Muscle layer of colon (tissue), 2 donors: ENCODE data around the gene RYR3.

Experiments used
- H3K27ac ChIP-seq: one replicate; pipeline ENCODE4 v1.7.0; 2013; ENCODE audit warnings: low read depth, mild to moderate bottlenecking, low read length, moderate library complexity
- H3K27me3 ChIP-seq, 2 donors: one replicate each; pipeline ENCODE4 v1.7.0; 2013; ENCODE audit warnings: low read length in 2 of 2, mild to moderate bottlenecking in 2 of 2; ENCODE audit not compliant: insufficient read depth in 2 of 2, control insufficient read depth in 1 of 2
- H3K36me3 ChIP-seq: one replicate; pipeline ENCODE4 v1.7.0; 2013; ENCODE audit warnings: mild to moderate bottlenecking, low read length; ENCODE audit not compliant: insufficient read depth
- H3K4me1 ChIP-seq: one replicate; pipeline ENCODE4 v1.7.0; 2013; ENCODE audit warnings: mild to moderate bottlenecking, low read length; ENCODE audit not compliant: insufficient read depth
- H3K4me3 ChIP-seq, 2 donors: one replicate each; pipeline ENCODE4 v1.7.0; 2013; ENCODE audit warnings: low read length in 2 of 2, low read depth in 1 of 2, mild to moderate bottlenecking in 1 of 2, moderate library complexity in 1 of 2
- H3K9ac ChIP-seq: one replicate; pipeline ENCODE4 v1.7.0; 2013; ENCODE audit warnings: low read length
- H3K9me3 ChIP-seq: one replicate; pipeline ENCODE4 v1.7.0; 2013; ENCODE audit warnings: mild to moderate bottlenecking, low read length
- donor health status: abdominal sarcoma.
- donor health status: Adenocarcinoma of cecum.

RYR3 gene

GRCh38 chr15:33871980-33872379 is 561.2 kb downstream of the RYR3 start:
- Histone ChIP-seq H3K27me3 (no peaks in the 10 kb centered on the region), H3K36me3 (peaks cover 3% of the 10 kb centered on the region), H3K9me3 (no peaks in the 10 kb centered on the region), H3K4me3 (no peak overlapping the region), H3K27ac (no peak overlapping the region), H3K4me1 (no peaks in the 10 kb centered on the region), H3K9ac (no peak overlapping the region)

- no peak overlapping the region for H3K9ac ChIP-seq
- no peaks in the 10 kb centered on the region for H3K36me3 ChIP-seq
- no peaks in the 10 kb centered on the region for H3K4me1 ChIP-seq
- H3K27ac ChIP-seq: no peak overlapping the region
- no peak overlapping the region for H3K4me3 ChIP-seq
- no peaks in the 10 kb centered on the region for H3K9me3 ChIP-seq
- H3K27me3 ChIP-seq: no peaks in the 10 kb centered on the region
Observed at GRCh38 chr15:33872416-33873106, 561.8 kb downstream of the RYR3 start.

DNA sequence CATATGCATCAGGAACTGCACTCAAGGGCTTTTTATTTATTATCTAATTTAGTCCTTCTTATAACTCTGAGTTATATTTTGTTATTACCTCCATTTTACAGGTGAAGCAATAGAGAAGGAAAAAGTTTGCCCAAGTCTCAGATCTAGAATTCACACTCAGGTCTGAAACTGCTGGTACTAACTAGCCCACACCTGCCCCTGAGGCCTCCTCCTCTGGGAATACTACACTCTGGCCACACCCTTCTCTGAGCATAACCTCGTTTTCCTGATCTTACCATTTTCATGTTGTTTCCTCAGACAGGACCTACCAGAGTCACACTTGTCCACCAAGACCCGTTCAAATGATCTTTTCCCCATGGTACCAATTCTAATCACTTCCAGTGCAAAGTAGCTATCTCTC is 563.4 kb downstream of the RYR3 start:
- Histone ChIP-seq H3K9ac (no peak overlapping the region), H3K27ac (no peak overlapping the region), H3K4me3 (no peak overlapping the region), H3K4me1 (no peaks in the 10 kb centered on the region), H3K9me3 (no peaks in the 10 kb centered on the region), H3K27me3 (no peaks in the 10 kb centered on the region), H3K36me3 (no peaks in the 10 kb centered on the region)

DNA sequence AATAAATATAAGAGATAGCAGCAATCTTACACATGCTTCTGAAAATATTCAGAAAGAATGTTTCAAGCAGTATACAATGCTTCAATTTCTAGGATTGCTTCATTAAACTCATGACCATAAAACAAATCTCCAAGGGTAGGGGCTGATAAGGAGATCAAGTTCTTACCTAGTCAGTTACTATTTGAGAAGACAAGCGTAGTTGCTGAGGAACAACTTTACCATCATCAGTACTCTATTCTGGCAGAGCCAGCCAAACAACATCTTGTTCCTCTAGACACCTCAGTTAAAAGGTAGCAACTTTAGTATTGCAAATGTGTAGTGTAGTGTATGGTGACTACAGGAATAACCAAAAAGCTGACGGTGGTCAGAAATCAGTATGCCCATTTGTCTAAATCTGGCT is 572.2 kb downstream of the RYR3 start:
- H3K4me3 ChIP-seq: no peak overlapping the region
- H3K27me3 ChIP-seq: no peaks in the 10 kb centered on the region
- H3K9me3 ChIP-seq: no peaks in the 10 kb centered on the region
- no peak overlapping the region for H3K9ac ChIP-seq
- H3K4me1 ChIP-seq: no peaks in the 10 kb centered on the region
- no peaks in the 10 kb centered on the region for H3K36me3 ChIP-seq
- no peak overlapping the region for H3K27ac ChIP-seq

- H3K9me3 ChIP-seq: no peaks in the 10 kb centered on the region
- H3K4me1 ChIP-seq: no peaks in the 10 kb centered on the region
- no peaks in the 10 kb centered on the region for H3K27me3 ChIP-seq
- no peak overlapping the region for H3K4me3 ChIP-seq
- no peak overlapping the region for H3K9ac ChIP-seq
- no peaks in the 10 kb centered on the region for H3K36me3 ChIP-seq
- no peak overlapping the region for H3K27ac ChIP-seq
Observed at GRCh38 chr15:33888176-33888575, 577.4 kb downstream of the RYR3 start.

DNA sequence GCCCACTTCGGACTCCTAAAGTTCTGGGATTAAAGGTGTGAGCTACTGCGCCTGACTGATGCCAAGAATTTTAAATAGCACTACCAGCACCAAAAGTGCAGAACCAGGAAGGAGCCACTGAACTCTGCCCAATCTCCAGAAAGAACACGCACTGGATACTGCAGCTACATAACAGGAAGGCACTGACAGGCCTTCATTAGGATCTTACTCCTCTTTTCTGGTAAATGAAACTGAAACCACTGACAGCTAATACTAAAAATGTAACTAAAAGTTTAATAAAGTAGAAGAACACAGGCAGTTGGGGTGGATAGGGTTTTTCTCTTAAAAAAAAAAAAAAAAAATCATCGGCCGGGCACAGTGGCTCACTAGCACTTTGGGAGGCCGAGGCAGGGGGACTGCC is 583.4 kb downstream of the RYR3 start:
- Histone ChIP-seq H3K9ac (no peak overlapping the region), H3K4me3 (no peak overlapping the region), H3K27ac (no peak overlapping the region), H3K9me3 (no peaks in the 10 kb centered on the region), H3K4me1 (no peaks in the 10 kb centered on the region), H3K27me3 (no peaks in the 10 kb centered on the region), H3K36me3 (no peaks in the 10 kb centered on the region)

DNA sequence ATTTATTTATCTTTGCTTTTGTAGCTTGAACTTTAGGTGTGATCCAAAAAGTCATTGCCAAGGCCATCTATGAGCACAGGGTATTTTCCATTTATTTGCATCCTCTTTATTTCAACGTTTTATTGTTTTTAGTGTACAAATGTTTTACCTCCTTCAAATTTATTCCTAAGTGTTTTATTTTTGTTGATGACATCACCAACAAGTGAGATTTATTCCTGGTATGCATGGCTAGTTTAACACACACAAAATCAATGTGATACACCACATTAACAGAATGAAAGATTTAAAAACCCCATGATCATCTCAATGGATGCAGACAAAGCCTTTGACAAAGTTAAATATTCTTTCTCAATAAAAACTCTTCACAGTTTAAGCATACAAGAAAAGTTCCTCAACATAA is 591.3 kb downstream of the RYR3 start:
- Histone ChIP-seq H3K4me1 (no peaks in the 10 kb centered on the region), H3K27ac (no peak overlapping the region), H3K9me3 (no peaks in the 10 kb centered on the region), H3K9ac (no peak overlapping the region), H3K4me3 (no peak overlapping the region), H3K36me3 (no peaks in the 10 kb centered on the region), H3K27me3 (no peaks in the 10 kb centered on the region)

DNA sequence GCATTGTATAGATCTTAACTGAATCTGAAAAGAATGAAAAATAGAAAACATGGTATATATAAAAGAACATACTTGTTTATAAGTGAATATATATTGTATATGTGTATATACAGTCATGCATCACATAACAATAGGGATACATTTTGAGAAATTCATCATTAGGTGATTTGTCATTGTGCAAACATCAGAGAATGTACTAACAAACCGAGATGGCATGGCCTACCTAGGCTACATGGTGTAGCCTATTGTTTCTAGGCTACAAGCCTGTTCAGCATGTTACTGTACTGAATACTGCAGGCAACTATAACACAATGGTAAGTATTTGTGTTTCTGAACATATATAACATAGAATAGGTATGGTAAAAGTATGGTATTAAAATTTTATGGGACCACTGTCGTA is 592.9 kb downstream of the RYR3 start:
- H3K27me3 ChIP-seq: no peaks in the 10 kb centered on the region
- H3K36me3 ChIP-seq: no peaks in the 10 kb centered on the region
- no peaks in the 10 kb centered on the region for H3K4me1 ChIP-seq
- no peak overlapping the region for H3K4me3 ChIP-seq
- no peak overlapping the region for H3K9ac ChIP-seq
- H3K27ac ChIP-seq: no peak overlapping the region
- no peaks in the 10 kb centered on the region for H3K9me3 ChIP-seq

GRCh38 chr15:33907326-33907725 is 596.6 kb downstream of the RYR3 start:
- H3K27me3 ChIP-seq: no peaks in the 10 kb centered on the region
- H3K9ac ChIP-seq: no peak overlapping the region
- H3K27ac ChIP-seq: no peak overlapping the region
- H3K4me3 ChIP-seq: no peak overlapping the region
- H3K9me3 ChIP-seq: no peaks in the 10 kb centered on the region
- H3K4me1 ChIP-seq: no peaks in the 10 kb centered on the region
- H3K36me3 ChIP-seq: no peaks in the 10 kb centered on the region

DNA sequence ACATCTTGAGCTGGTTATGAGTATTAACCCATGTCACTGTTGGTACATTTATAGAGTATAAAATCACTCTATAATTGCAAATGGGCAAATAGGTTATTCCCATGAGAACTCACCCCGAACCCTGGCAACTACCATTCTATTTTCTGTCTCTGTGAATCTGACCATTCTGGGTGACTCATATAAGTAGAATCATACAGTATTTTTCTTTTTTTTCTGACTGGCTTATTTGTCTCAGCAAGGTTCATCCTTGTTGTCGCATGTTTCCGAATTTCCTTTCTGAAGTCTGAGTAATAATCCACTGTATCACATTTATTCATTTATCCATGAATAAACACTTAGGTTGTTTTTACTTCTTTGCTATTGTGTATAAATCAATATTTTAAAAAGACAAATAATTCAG is 597.6 kb downstream of the RYR3 start:
- H3K4me3 ChIP-seq: no peak overlapping the region
- H3K36me3 ChIP-seq: no peaks in the 10 kb centered on the region
- no peaks in the 10 kb centered on the region for H3K9me3 ChIP-seq
- no peak overlapping the region for H3K27ac ChIP-seq
- H3K27me3 ChIP-seq: no peaks in the 10 kb centered on the region
- H3K9ac ChIP-seq: no peak overlapping the region
- H3K4me1 ChIP-seq: no peaks in the 10 kb centered on the region

DNA sequence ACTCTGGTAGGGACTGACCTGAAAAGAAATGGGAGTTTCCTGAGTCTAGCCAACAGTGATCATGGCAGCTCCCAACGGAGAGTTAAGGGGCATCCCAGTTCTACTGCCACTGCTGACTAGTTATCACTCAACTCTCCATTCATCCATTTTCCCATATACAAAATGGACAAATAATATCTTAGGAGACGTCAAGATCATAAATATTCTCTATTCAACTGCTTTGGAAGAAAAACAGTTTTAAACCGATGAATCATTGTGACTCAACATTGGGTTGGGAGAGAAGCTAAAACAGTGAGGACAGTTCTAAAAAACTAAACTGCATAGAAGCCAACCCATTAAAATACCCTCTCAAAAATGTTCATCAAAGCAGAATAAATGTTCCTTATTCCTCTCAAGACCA is 600.0 kb downstream of the RYR3 start:
- H3K9me3 ChIP-seq: no peaks in the 10 kb centered on the region
- H3K4me3 ChIP-seq: no peak overlapping the region
- no peaks in the 10 kb centered on the region for H3K36me3 ChIP-seq
- H3K27ac ChIP-seq: no peak overlapping the region
- H3K27me3 ChIP-seq: no peaks in the 10 kb centered on the region
- H3K9ac ChIP-seq: no peak overlapping the region
- H3K4me1 ChIP-seq: no peaks in the 10 kb centered on the region

GRCh38 chr15:33912326-33912725 is 601.6 kb downstream of the RYR3 start:
- Histone ChIP-seq H3K4me1 (no peaks in the 10 kb centered on the region), H3K27ac (no peak overlapping the region), H3K4me3 (no peak overlapping the region), H3K9me3 (no peaks in the 10 kb centered on the region), H3K27me3 (no peaks in the 10 kb centered on the region), H3K36me3 (no peaks in the 10 kb centered on the region), H3K9ac (no peak overlapping the region)
